Body of pancreas (tissue), 4 donors: Measurements from ENCODE around the gene PTPRM. TPM values are rescaled to one million over a fixed set of nuclear protein-coding genes. Genes with fewer than 3 reads are reported as not detected.

Experiments
- ATAC-seq: fragments of 150-250 bp; one replicate; pipeline ENCODE4 v1.9.1; 2016
- DNase-seq, 4 donors: peaks; one replicate each; pipeline ENCODE4 v3.0.0-alpha.2; 2019
- H3K27ac ChIP-seq, 4 donors: fragments of 200-600 bp; sonication (generic); 1 replicate in 3 of 4; 2 replicates in 1 of 4; pipeline versions ENCODE4 v1.5.1 to v1.6.1; 2016 to 2019; ENCODE audit warnings: mild to moderate bottlenecking in 1 of 4, mixed read lengths in 1 of 4, moderate library complexity in 1 of 4
- H3K27me3 ChIP-seq, 2 donors: fragments of 200-600 bp; sonication (generic); one replicate each; pipeline ENCODE4 v1.6.0; 2016; ENCODE audit warnings: mild to moderate bottlenecking in 1 of 2
- H3K36me3 ChIP-seq, 2 donors: fragments of 200-600 bp; sonication (generic); replicated peaks in 1 of 2; 2 replicates each; pipeline ENCODE4 v1.5.1; 2016; ENCODE audit warnings: low read depth in 2 of 2; ENCODE audit not compliant: insufficient read depth in 1 of 2
- H3K4me1 ChIP-seq: fragments of 200-600 bp; sonication (generic); one replicate; pipeline ENCODE4 v1.6.0; 2016
- H3K4me3 ChIP-seq, 2 donors: fragments of 200-600 bp; sonication (generic); 1 replicate in 1 of 2; 2 replicates in 1 of 2; pipeline ENCODE4 v1.5.1; 2016 to 2019
- H3K9me3 ChIP-seq, 3 donors: fragments of 200-600 bp; sonication (generic); 1 replicate in 2 of 3; 2 replicates in 1 of 3; pipeline ENCODE4 v1.5.1; 2016
- POLR2A ChIP-seq, 3 donors: fragments of 450-650 bp; IDR thresholded peaks; one replicate each; pipeline ENCODE4 v1.6.1; 2016; ENCODE audit warnings: antibody characterized with exemption in 3 of 3, mild to moderate bottlenecking in 2 of 3
- WGBS, 2 donors: methylation state at CpG; one replicate each; pipeline ENCODE4 v1.1.5; 2017; 5-methylcytosine and 5-hydroxymethylcytosine counted together
- intact Hi-C: fragments of 100-400 bp; cut with DNase I; formaldehyde crosslinking; loops from one replicate; pipeline ENCODE4 v1.15.1; 2023
- total RNA-seq, 2 donors: library from RNA; depleted of rRNA; stranded (reverse); fragments of >200 nt; gene quantifications; one replicate each; pipeline ENCODE4 v1.1.0, GENCODE V29; 2016
- TF ChIP-seq, protein P1 (sequence below), 7 experiments: fragments of 450-650 bp in 4 of 7; fragments of 200-600 bp in 3 of 7; sonication (generic) in 3 of 7; IDR thresholded peaks; one replicate each; pipeline ENCODE4 v1.5.1; 2016 to 2019; ENCODE audit warnings: antibody characterized with exemption in 7 of 7

The PTPRM gene
- total RNA-seq, 2 donors from 2014 or later: 38.2 to 48.0 TPM

DNA sequence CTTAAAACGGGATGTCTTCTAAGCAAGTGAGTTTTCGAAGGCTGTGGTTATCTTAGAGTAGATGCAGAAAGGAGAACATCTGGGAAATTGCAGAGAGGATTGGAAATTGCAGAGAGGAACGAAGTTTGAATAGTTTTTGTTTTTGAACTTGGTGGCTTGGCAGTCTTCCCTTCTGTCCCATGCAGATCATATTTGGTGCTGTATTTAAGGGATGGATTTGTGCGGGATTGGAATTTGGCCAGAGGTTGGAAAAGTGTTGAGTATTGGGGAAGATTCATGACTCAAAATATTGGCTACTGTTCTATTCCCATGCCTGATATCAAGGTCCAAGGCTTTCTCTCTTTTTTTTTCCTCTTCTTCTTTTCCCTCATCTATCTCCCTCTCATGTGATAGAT is 18.2 kb downstream of the PTPRM start:
- TF ChIP-seq, protein P1, sequence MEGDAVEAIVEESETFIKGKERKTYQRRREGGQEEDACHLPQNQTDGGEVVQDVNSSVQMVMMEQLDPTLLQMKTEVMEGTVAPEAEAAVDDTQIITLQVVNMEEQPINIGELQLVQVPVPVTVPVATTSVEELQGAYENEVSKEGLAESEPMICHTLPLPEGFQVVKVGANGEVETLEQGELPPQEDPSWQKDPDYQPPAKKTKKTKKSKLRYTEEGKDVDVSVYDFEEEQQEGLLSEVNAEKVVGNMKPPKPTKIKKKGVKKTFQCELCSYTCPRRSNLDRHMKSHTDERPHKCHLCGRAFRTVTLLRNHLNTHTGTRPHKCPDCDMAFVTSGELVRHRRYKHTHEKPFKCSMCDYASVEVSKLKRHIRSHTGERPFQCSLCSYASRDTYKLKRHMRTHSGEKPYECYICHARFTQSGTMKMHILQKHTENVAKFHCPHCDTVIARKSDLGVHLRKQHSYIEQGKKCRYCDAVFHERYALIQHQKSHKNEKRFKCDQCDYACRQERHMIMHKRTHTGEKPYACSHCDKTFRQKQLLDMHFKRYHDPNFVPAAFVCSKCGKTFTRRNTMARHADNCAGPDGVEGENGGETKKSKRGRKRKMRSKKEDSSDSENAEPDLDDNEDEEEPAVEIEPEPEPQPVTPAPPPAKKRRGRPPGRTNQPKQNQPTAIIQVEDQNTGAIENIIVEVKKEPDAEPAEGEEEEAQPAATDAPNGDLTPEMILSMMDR (IDR thresholded peaks at IDR 0.05): no peak
- no peak for TF ChIP-seq POLR2A (IDR thresholded peaks at IDR 0.05)
- Histone ChIP-seq H3K4me3 (no peak overlapping the region), H3K36me3 (no peaks in the 10 kb centered on the region), H3K27ac (no peak overlapping the region), H3K9me3 (no peaks in the 10 kb centered on the region), H3K27me3 (no peaks in the 10 kb centered on the region), H3K4me1 (peaks cover 18% of the 10 kb centered on the region)
- ATAC-seq (no peak), DNase-seq (no peak)
- intact Hi-C loops: no loop called here
- WGBS, 2 donors: 60 to 65% methylated on average over 4 of the region's 4 CpGs

DNA sequence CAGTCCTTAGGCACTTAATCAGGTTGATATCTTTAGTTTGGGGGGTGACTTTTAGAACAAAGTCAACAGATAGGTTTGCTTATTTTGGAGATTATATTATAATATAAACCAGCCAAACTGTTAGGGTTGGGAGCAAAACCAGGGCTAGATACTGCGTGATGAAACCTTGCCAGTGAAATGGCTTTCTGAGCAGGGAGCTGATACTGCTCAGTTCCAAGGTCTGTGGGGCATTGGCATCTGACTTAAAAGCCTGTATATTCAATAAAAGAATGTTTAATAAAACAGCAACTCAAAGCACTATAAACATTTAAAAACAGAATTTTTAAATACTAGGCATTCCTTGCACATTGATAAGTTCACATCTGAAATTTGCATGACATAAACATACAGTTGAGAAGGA is 19.3 kb downstream of the PTPRM start:
- Histone ChIP-seq H3K36me3 (no peaks in the 10 kb centered on the region), H3K4me3 (no peak overlapping the region), H3K27ac (no peak overlapping the region), H3K4me1 (peaks cover 18% of the 10 kb centered on the region), H3K9me3 (no peaks in the 10 kb centered on the region), H3K27me3 (no peaks in the 10 kb centered on the region)
- intact Hi-C loops: no loop called here
- ATAC-seq (no peak), DNase-seq (no peak)
- no peak for TF ChIP-seq POLR2A (IDR thresholded peaks at IDR 0.05)
- TF ChIP-seq, protein P1 (IDR thresholded peaks at IDR 0.05): no peak
- WGBS, 2 donors: 47 to 60% methylated on average over 1 of the region's 1 CpG

DNA sequence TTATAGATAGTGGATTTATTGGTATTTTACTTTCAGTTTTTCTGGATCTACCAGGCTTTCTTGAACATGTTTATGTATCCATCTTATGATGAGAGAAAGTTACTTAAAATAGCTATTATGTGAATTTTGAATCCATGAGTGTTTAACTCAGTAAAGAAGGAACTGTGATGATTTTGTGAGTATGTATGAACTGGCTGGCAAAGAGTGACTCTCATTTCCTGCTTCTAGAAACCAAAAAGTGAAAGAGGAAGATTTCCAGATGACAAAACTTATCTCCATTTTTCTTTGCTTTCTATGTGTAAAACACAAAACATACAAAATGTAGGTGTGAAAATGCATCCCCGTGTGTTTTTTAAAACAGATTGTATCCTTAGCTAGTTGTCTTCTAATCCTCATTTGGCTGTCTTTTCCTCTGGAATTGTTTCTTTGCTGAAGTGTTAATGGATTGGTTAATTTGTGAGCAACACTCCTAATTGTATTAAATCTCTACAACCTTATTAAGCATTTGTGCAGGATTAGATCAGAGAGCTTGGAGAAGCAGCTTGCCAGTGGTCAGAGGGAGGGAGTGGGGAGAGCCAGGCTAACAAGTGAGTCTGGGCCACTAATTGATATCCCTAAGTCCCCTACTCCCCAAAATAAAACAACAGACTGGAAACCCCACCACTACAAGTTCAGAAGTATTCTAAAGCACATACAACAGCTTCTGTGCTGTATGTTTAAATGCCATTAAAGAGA is 23.9 kb downstream of the PTPRM start:
- Histone ChIP-seq H3K4me3 (no peak overlapping the region), H3K9me3 (no peaks in the 10 kb centered on the region), H3K4me1 (peaks cover 7% of the 10 kb centered on the region), H3K27me3 (no peaks in the 10 kb centered on the region), H3K27ac (no peak overlapping the region), H3K36me3 (no peaks in the 10 kb centered on the region)
- WGBS, 2 donors: 67 to 69% methylated on average over 1 of the region's 1 CpG
- DNase-seq: no peak
- intact Hi-C loops: no loop called here
- ATAC-seq: no peak
- TF ChIP-seq POLR2A (IDR thresholded peaks at IDR 0.05): no peak
- TF ChIP-seq, protein P1 (IDR thresholded peaks at IDR 0.05): no peak

DNA sequence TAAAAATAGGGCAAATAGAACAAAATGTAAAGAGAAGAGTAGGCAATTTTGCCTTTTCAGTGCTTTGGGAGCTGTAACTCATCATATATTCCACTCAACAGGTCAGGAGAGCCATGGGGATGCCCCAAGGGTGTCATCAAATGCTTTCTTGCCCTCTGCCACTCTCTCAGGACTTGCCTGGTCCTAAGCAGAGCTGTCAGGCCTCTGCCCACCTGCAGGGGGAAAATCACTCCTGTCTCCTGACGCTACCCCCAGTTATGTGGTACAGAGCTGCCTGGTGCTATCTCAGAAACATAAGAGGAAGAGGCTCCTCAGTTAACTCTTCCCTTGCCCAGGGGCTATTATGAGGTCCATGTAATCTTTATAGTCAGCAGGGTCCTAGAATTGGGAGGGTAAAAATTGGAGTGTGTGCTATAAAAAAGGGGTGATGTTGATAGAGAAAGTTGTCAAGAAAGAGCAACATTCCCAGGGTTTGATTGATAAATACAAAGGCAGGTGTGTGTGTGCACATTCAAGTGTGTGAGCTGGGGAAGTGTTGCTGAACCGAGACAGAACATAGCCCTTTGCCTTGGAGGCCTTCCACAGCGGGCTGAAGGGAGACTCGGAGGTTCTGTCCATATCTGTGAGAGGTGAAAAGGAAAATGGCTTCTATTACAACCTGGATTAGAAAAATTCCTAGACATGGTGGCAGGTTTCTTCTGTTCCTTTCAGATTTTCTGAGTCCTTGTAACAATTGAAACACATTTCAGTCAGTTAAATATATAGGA is 25.4 kb downstream of the PTPRM start:
- TF ChIP-seq, protein P1 (IDR thresholded peaks at IDR 0.05): no peak
- no peak for TF ChIP-seq POLR2A (IDR thresholded peaks at IDR 0.05)
- DNase-seq (no peak), ATAC-seq (no peak)
- intact Hi-C loops: no loop called here
- Histone ChIP-seq H3K9me3 (no peaks in the 10 kb centered on the region), H3K27me3 (no peaks in the 10 kb centered on the region), H3K27ac (no peak overlapping the region), H3K4me1 (no peaks in the 10 kb centered on the region), H3K4me3 (no peak overlapping the region), H3K36me3 (no peaks in the 10 kb centered on the region)
- 71 to 86% methylated on average over 4 of the region's 4 CpGs for WGBS, 2 donors
